ENCODE data around the gene NAP1L4.

NAP1L4 gene

GRCh38 chr11:2927121-2927800, 64.9 kb downstream of the NAP1L4 start:
- in situ Hi-C loops (cut with HindIII; ENCODE audit: low pct_ligation_motif_present, low sequenced_read_pairs) = no loop called here
- no peaks in the 10 kb centered on the region for H3K36me3 ChIP-seq (replicated peaks)
- no peak for TF ChIP-seq CTCF (IDR thresholded peaks at IDR 0.05; ENCODE audit: low read depth, low read length, missing control alignments)
- no peak overlapping the region for H3K27ac ChIP-seq
- H3K27me3 ChIP-seq (replicated peaks) = no peaks in the 10 kb centered on the region
- peak overlapping the region; percentile 87 for H3K4me3 ChIP-seq (ENCODE audit: low read depth, low read length)
- DNase-seq = no peak

- no peak for TF ChIP-seq CTCF (IDR thresholded peaks at IDR 0.05; ENCODE audit: low read depth, low read length, missing control alignments)
- no peaks in the 10 kb centered on the region for H3K36me3 ChIP-seq (replicated peaks)
- in situ Hi-C loops (cut with HindIII; ENCODE audit: low pct_ligation_motif_present, low sequenced_read_pairs) = no loop called here
- H3K4me3 ChIP-seq (ENCODE audit: low read depth, low read length) = peak overlapping the region; percentile 12
- H3K27me3 ChIP-seq (replicated peaks) = no peaks in the 10 kb centered on the region
- no peak overlapping the region for H3K27ac ChIP-seq
- no peak for DNase-seq
These were observed 65.5 kb downstream of the NAP1L4 start for GRCh38 chr11:2926611-2927051.

- in situ Hi-C loops (cut with HindIII; ENCODE audit: low pct_ligation_motif_present, low sequenced_read_pairs) = no loop called here
- no peak for TF ChIP-seq CTCF (IDR thresholded peaks at IDR 0.05; ENCODE audit: low read depth, low read length, missing control alignments)
- no peaks in the 10 kb centered on the region for H3K27me3 ChIP-seq (replicated peaks)
- no peaks in the 10 kb centered on the region for H3K36me3 ChIP-seq (replicated peaks)
- no peak overlapping the region for H3K4me3 ChIP-seq (ENCODE audit: low read depth, low read length)
- no peak for DNase-seq
- H3K27ac ChIP-seq = no peak overlapping the region
These were observed 67.1 kb downstream of the NAP1L4 start for GRCh38 chr11:2924821-2925675.

- in situ Hi-C loops (cut with HindIII; ENCODE audit: low pct_ligation_motif_present, low sequenced_read_pairs) = no loop called here
- no peak for TF ChIP-seq CTCF (IDR thresholded peaks at IDR 0.05; ENCODE audit: low read depth, low read length, missing control alignments)
- DNase-seq = no peak
- Histone ChIP-seq H3K27me3 (replicated peaks) (no peaks in the 10 kb centered on the region), H3K36me3 (replicated peaks) (no peaks in the 10 kb centered on the region), H3K27ac (no peak overlapping the region), H3K4me3 (ENCODE audit: low read depth, low read length) (no peak overlapping the region)
These were observed 67.7 kb downstream of the NAP1L4 start for GRCh38 chr11:2924381-2924780.

GRCh38 chr11:2923446-2924375, 68.4 kb downstream of the NAP1L4 start:
- no peaks in the 10 kb centered on the region for H3K27me3 ChIP-seq (replicated peaks)
- H3K27ac ChIP-seq = no peak overlapping the region
- no peak for DNase-seq
- no peak for TF ChIP-seq CTCF (IDR thresholded peaks at IDR 0.05; ENCODE audit: low read depth, low read length, missing control alignments)
- in situ Hi-C loops (cut with HindIII; ENCODE audit: low pct_ligation_motif_present, low sequenced_read_pairs) = no loop called here
- H3K4me3 ChIP-seq (ENCODE audit: low read depth, low read length) = no peak overlapping the region
- no peaks in the 10 kb centered on the region for H3K36me3 ChIP-seq (replicated peaks)
